ENCODE data around the gene CCDC102A. TPM values are rescaled to one million over a fixed set of nuclear protein-coding genes. Genes with fewer than 3 reads are reported as not detected.

CCDC102A gene
- polyA plus RNA-seq, 1 experiment = 7.1 TPM

DNA sequence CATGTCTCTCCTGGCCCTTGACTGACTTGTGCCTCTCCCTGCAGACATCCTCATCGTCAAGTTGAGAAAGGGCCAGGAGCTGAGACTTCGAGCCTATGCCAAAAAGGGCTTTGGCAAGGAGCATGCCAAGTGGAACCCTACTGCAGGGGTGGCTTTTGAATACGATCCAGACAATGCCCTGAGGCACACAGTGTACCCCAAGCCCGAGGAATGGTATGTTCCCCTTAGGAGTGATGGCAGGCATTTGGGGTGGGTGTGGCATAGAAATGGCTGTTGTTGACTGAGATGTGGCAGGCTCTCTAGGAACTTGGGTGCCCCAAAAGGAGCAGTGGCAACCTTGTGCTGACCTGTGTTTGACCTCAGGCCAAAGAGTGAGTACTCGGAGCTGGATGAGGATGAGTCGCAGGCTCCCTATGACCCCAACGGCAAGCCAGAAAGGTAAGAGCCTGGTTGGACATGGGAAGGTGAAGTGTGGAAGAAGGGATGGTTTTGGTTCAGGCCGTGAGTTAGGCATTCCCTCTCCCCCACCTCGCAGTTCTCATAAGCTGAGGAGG lies 66.4 kb downstream of the CCDC102A start:
- DNase-seq (ENCODE audit: low read depth, low spot score) = no peak
- H3K4me3 ChIP-seq (ENCODE audit: low read depth, low read length) = no peak overlapping the region
- ChIA-PET POLR2A (no interaction called here), CTCF (interaction anchor here (3.8 kb wide), 1 partner anchor 8 kb away, joined by 13 read pairs; the partner anchor contains the start of gene POLR2C)
- H3K9me3 ChIP-seq (ENCODE audit: control insufficient read depth, insufficient read depth, low read length) = no peaks in the 10 kb centered on the region
- TF ChIP-seq, protein P1, sequence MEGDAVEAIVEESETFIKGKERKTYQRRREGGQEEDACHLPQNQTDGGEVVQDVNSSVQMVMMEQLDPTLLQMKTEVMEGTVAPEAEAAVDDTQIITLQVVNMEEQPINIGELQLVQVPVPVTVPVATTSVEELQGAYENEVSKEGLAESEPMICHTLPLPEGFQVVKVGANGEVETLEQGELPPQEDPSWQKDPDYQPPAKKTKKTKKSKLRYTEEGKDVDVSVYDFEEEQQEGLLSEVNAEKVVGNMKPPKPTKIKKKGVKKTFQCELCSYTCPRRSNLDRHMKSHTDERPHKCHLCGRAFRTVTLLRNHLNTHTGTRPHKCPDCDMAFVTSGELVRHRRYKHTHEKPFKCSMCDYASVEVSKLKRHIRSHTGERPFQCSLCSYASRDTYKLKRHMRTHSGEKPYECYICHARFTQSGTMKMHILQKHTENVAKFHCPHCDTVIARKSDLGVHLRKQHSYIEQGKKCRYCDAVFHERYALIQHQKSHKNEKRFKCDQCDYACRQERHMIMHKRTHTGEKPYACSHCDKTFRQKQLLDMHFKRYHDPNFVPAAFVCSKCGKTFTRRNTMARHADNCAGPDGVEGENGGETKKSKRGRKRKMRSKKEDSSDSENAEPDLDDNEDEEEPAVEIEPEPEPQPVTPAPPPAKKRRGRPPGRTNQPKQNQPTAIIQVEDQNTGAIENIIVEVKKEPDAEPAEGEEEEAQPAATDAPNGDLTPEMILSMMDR (IDR thresholded peaks at IDR 0.05; ENCODE audit: low read depth, low read length) = no peak
- H3K27me3 ChIP-seq (ENCODE audit: control insufficient read depth, insufficient read depth, low read length) = no peaks in the 10 kb centered on the region
- H3K27ac ChIP-seq (ENCODE audit: low read depth, low read length) = no peak overlapping the region

DNA sequence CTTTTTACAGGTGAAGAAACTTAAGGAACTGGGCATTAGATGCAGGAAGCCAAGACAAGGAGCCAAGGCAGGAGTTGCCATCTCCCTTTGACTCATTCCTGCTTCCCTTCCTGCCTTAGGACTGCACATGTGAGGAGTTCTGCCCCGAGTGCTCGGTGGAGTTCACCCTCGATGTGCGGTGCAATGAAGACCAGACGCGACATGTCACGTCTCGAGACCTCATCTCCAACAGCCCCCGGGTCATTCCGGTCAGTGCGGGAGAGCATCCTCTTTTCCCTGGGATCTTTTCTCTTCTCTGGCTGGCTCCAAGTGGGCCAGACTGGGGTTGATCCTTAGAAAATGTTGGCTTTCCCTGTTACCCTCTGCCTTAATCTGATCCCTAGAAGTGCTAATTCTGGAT lies 67.3 kb downstream of the CCDC102A start:
- TF ChIP-seq, protein P1 (IDR thresholded peaks at IDR 0.05; ENCODE audit: low read depth, low read length) = no peak
- ChIA-PET CTCF (no interaction called here), POLR2A (no interaction called here)
- no peak for DNase-seq (ENCODE audit: low read depth, low spot score)
- Histone ChIP-seq H3K27me3 (ENCODE audit: control insufficient read depth, insufficient read depth, low read length) (no peaks in the 10 kb centered on the region), H3K27ac (ENCODE audit: low read depth, low read length) (no peak overlapping the region), H3K4me3 (ENCODE audit: low read depth, low read length) (no peak overlapping the region), H3K9me3 (ENCODE audit: control insufficient read depth, insufficient read depth, low read length) (no peaks in the 10 kb centered on the region)

DNA sequence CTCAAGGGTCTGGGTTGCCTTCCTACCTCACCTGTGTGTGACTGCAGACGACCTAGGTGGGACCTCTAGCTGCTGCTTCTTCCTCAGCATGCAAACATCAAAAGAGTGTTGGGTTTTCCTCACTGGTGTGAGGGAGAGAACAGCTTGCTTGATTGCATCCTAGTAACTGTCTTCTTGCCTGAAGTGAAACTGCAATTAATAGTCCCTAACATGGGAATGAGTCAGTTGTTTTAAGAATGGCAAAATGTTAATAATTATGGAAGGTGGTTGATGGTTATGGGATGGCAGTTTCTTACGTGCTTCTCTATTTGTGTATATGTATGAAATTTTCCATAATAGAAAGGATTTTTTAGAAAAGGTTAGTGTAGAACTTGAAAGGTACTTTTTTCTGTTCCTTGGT lies 68.0 kb downstream of the CCDC102A start:
- POLR2A ChIA-PET = no interaction called here
- no peaks in the 10 kb centered on the region for H3K9me3 ChIP-seq (ENCODE audit: control insufficient read depth, insufficient read depth, low read length)
- DNase-seq (ENCODE audit: low read depth, low spot score) = no peak
- CTCF ChIA-PET = no interaction called here
- no peak overlapping the region for H3K4me3 ChIP-seq (ENCODE audit: low read depth, low read length)
- TF ChIP-seq, protein P1 (IDR thresholded peaks at IDR 0.05; ENCODE audit: low read depth, low read length) = no peak
- no peaks in the 10 kb centered on the region for H3K27me3 ChIP-seq (ENCODE audit: control insufficient read depth, insufficient read depth, low read length)
- no peak overlapping the region for H3K27ac ChIP-seq (ENCODE audit: low read depth, low read length)

DNA sequence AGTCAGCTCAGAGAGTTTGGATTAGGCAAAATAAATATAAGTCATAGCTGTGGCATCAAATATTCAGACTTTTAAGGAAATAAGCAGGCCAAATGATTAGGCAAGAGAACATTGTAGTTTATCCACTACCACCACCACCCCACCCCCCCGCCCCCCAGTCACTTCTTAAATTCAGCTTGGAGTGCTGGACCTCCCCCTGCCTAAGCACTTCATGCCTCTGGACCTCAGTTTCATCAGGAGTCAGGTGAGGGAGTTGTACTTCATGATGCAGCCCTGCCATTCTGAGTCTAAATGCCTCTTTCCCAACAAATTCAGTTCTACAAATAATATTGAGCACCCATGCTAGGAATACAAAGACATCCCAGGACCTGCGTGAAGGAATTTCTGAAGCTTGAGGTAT lies 71.8 kb downstream of the CCDC102A start:
- no peak overlapping the region for H3K27ac ChIP-seq (ENCODE audit: low read depth, low read length)
- ChIA-PET POLR2A (no interaction called here), CTCF (interaction anchor here (1.7 kb wide), 1 partner anchor 55 kb away, joined by 8 read pairs; no protein-coding TSS in a partner anchor)
- TF ChIP-seq, protein P1 (IDR thresholded peaks at IDR 0.05; ENCODE audit: low read depth, low read length) = no peak
- H3K27me3 ChIP-seq (ENCODE audit: control insufficient read depth, insufficient read depth, low read length) = no peaks in the 10 kb centered on the region
- H3K4me3 ChIP-seq (ENCODE audit: low read depth, low read length) = no peak overlapping the region
- no peak for DNase-seq (ENCODE audit: low read depth, low spot score)
- no peaks in the 10 kb centered on the region for H3K9me3 ChIP-seq (ENCODE audit: control insufficient read depth, insufficient read depth, low read length)

DNA sequence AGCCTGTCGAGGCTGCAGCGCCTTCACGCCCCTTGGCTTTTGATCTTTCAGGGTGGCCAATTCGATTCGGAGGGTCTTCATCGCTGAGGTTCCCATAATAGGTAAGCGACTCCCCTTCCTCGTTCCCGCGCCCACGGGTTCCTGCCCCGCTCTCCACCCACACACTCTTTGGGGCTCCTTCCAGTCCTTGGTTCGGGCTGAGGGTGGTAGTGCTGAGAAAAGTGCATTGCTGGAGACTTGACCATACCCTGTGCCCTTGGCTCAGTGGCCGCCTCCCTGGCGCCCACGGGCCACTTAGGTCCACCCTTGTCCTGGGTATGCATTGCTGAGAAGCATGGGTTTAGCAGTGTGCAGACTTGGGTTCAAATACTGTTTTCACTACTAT lies 73.4 kb downstream of the CCDC102A start:
- Histone ChIP-seq H3K27me3 (ENCODE audit: control insufficient read depth, insufficient read depth, low read length) (no peaks in the 10 kb centered on the region), H3K9me3 (ENCODE audit: control insufficient read depth, insufficient read depth, low read length) (no peaks in the 10 kb centered on the region), H3K27ac (ENCODE audit: low read depth, low read length) (no peak overlapping the region), H3K4me3 (ENCODE audit: low read depth, low read length) (peak overlapping the region; percentile 89)
- CTCF ChIA-PET = interaction anchor here (0.6 to 3.3 kb wide), 30 partner anchors 9 to 280 kb away, joined by 3 to 16 read pairs (median 5); partner anchors contain the start of genes CIAPIN1, COQ9 and DOK4
- no peak for DNase-seq (ENCODE audit: low read depth, low spot score)
- TF ChIP-seq, protein P1 (IDR thresholded peaks at IDR 0.05; ENCODE audit: low read depth, low read length) = no peak
- POLR2A ChIA-PET = interaction anchor here (1.2 to 1.8 kb wide), 2 partner anchors 16 to 57 kb away, joined by 3 to 15 read pairs; partner anchors contain the start of genes CIAPIN1 and COQ9
